A172 (cell line): Measurements from ENCODE around the gene SDHAF1. TPM values are rescaled to one million over a fixed set of nuclear protein-coding genes. Genes with fewer than 3 reads are reported as not detected.
"Not testable (repeated sequence)": the region's sequence is repeated elsewhere in the genome, so short reads cannot be mapped to it uniquely, and the experiment has no call there.

Experiments
- DNase-seq: peaks from one replicate; pipeline ENCODE4 v3.0.0-alpha.2; 2015; ENCODE audit warnings: low spot score
- total RNA-seq: library from RNA; depleted of rRNA; stranded (reverse); fragments of >200 nt; shearing (Covaris generic); gene quantifications from 2 replicates; pipeline ENCODE4 v1.2.3, GENCODE V29; 2014; rRNA removed

Gene SDHAF1
- total RNA-seq, 1 experiment from 2014 or later, result 24.6 TPM

- DNase-seq, result peak; percentile 99
Measured at GRCh38 chr19:36014012-36014924, 19.3 kb downstream of the SDHAF1 start, which contains the start of gene ALKBH6. TSS of gene ALKBH6 (minus strand) at chr19:36014213. CDS start at chr19:36013397, 816 bp downstream.

- DNase-seq, result no peak
Measured at GRCh38 chr19:36019061-36019670, 24.2 kb downstream of the SDHAF1 start.

GRCh38 chr19:36023432-36023831 is 28.4 kb downstream of the SDHAF1 start:
- no peak for DNase-seq

- DNase-seq, result no peak
Measured at GRCh38 chr19:36025541-36025940, 30.6 kb downstream of the SDHAF1 start.

GRCh38 chr19:36026091-36026876 is 31.3 kb downstream of the SDHAF1 start:
- no peak for DNase-seq

GRCh38 chr19:36027696-36028095 is 32.7 kb downstream of the SDHAF1 start:
- DNase-seq, result no peak

- DNase-seq, result no peak
Measured at GRCh38 chr19:36028313-36029041, 33.5 kb downstream of the SDHAF1 start.

GRCh38 chr19:36030264-36031148 is 35.5 kb downstream of the SDHAF1 start:
- DNase-seq, result peak; percentile 72

- no peak for DNase-seq
Measured at GRCh38 chr19:36031308-36031707, 36.3 kb downstream of the SDHAF1 start.

GRCh38 chr19:36032251-36033104 is 37.5 kb downstream of the SDHAF1 start, which contains the start of gene CLIP3:
TSS of gene CLIP3 (minus strand) at chr19:36032873. CDS start at chr19:36032357, 516 bp downstream.
- DNase-seq, result peak; percentile 65

GRCh38 chr19:36040495-36040894 is 45.5 kb downstream of the SDHAF1 start:
- no peak for DNase-seq

- not testable (repeated sequence) for DNase-seq
Measured at GRCh38 chr19:36041092-36041491, 46.1 kb downstream of the SDHAF1 start.

- DNase-seq, result peak; percentile 83
Measured at GRCh38 chr19:36041831-36042230, 46.8 kb downstream of the SDHAF1 start.

- DNase-seq, result no peak
Measured at GRCh38 chr19:36043952-36044351, 49.0 kb downstream of the SDHAF1 start.

Other genes with a start within 250 kb of the SDHAF1 start
- gene U2AF1L4, start 249.8 kb upstream of the SDHAF1 start, total RNA-seq, result 6.9 and 18.0 TPM in 2 replicates
- gene PSENEN, start 249.5 kb upstream of the SDHAF1 start, total RNA-seq, result 37.1 and 40.9 TPM in 2 replicates
- gene LIN37, start 246.6 kb upstream of the SDHAF1 start, total RNA-seq, result 13.8 and 16.4 TPM in 2 replicates
- gene HSPB6, start 238.2 kb upstream of the SDHAF1 start, total RNA-seq, result 0.07 and 0.72 TPM in 2 replicates
- 5.7 and 7.0 TPM in 2 replicates for gene PROSER3, start 237.0 kb upstream of the SDHAF1 start, total RNA-seq
- gene ARHGAP33, start 219.6 kb upstream of the SDHAF1 start, total RNA-seq, result 2.8 and 7.8 TPM in 2 replicates
- not detected in 2 replicates for gene PRODH2, start 182.3 kb upstream of the SDHAF1 start, total RNA-seq
- gene NPHS1, start 142.7 kb upstream of the SDHAF1 start, total RNA-seq, result not detected in 2 replicates
- gene KIRREL2, start 138.3 kb upstream of the SDHAF1 start, total RNA-seq, result 0.62 and 0.83 TPM in 2 replicates
- gene APLP1, start 126.6 kb upstream of the SDHAF1 start, total RNA-seq, result 39.8 and 52.5 TPM in 2 replicates
- 1.7 and 2.3 TPM in 2 replicates for gene NFKBID, start 94.6 kb upstream of the SDHAF1 start, total RNA-seq
- gene HCST, start 92.7 kb upstream of the SDHAF1 start, total RNA-seq, result 0.69 TPM in 1 of 2 replicates, not detected in the other
- gene TYROBP, start 86.9 kb upstream of the SDHAF1 start, total RNA-seq, result not detected in 2 replicates
- 4.6 and 8.2 TPM in 2 replicates for gene LRFN3, start 58.8 kb upstream of the SDHAF1 start, total RNA-seq
- 0.12 and 0.29 TPM in 2 replicates for gene SYNE4, start 13.6 kb downstream of the SDHAF1 start, total RNA-seq
- 38.3 and 43.4 TPM in 2 replicates for gene ALKBH6, start 19.0 kb downstream of the SDHAF1 start, total RNA-seq
- gene CLIP3, start 37.7 kb downstream of the SDHAF1 start, total RNA-seq, result 5.7 and 6.7 TPM in 2 replicates
- 7.3 and 13.6 TPM in 2 replicates for gene THAP8, start 59.1 kb downstream of the SDHAF1 start, total RNA-seq
- 19.5 and 24.5 TPM in 2 replicates for gene WDR62, start 59.7 kb downstream of the SDHAF1 start, total RNA-seq
- gene OVOL3, start 116.0 kb downstream of the SDHAF1 start, total RNA-seq, result not detected in 2 replicates
- gene POLR2I, start 119.7 kb downstream of the SDHAF1 start, total RNA-seq, result 64.9 and 132 TPM in 2 replicates
- 334 and 417 TPM in 2 replicates for gene TBCB, start 120.3 kb downstream of the SDHAF1 start, total RNA-seq
- 416 and 483 TPM in 2 replicates for gene CAPNS1, start 144.9 kb downstream of the SDHAF1 start, total RNA-seq
- not detected in 2 replicates for gene COX7A1, start 157.3 kb downstream of the SDHAF1 start, total RNA-seq
- 3.4 and 4.2 TPM in 2 replicates for gene ZNF565, start 219.5 kb downstream of the SDHAF1 start, total RNA-seq
- gene ZNF146, start 219.9 kb downstream of the SDHAF1 start, total RNA-seq, result 107 and 136 TPM in 2 replicates